A549 (cell line): Measurements from ENCODE around the gene FMNL2. TPM values are rescaled to one million over a fixed set of nuclear protein-coding genes. Genes with fewer than 3 reads are reported as not detected.
A peak's percentile ranks its signal among the peaks of the same experiment; 100 is the strongest.

Experiments
- ATAC-seq, 2 experiments: fragments of 200-7000 bp in 1 of 2; fragments of >200 bp in 1 of 2; cut with Nextera tagmentation in 1 of 2; cut with Tn5 transposase in 1 of 2; 3 replicates each; pipeline versions ENCODE4 v1.8.0 to v1.9.1; 2018 to 2020; ENCODE audit warnings: mild to moderate bottlenecking in 1 of 2, moderate library complexity in 1 of 2
- CTCF ChIA-PET: fragments of 300-600 bp; sonication (Branson Sonifier 250); formaldehyde crosslinking; extraction: SDS; loops from one replicate; lab custom pipeline; 2021; ENCODE audit warnings: antibody characterized with exemption, inconsistent platforms; lab: Yijun Ruan, JAX
- POLR2A ChIA-PET: fragments of 350-600 bp; formaldehyde crosslinking; extraction: SDS; loops from one replicate; lab custom pipeline; 2021; ENCODE audit warnings: antibody characterized with exemption, inconsistent platforms; lab: Yijun Ruan, JAX
- DNase-seq, 2 experiments: peaks; one replicate each; pipeline versions ENCODE4 v3.0.0 to v3.0.0-alpha.2; 2011 to 2016; ENCODE audit warnings: low read depth in 1 of 2, low spot score in 1 of 2
- FAIRE-seq: peaks from 2 replicates; lab custom pipeline; 2011; peaks lifted over from hg19 to GRCh38; lab: Jason Lieb, UNC
- H3K27ac ChIP-seq, 2 experiments: fragments of >200 bp; sonication (Bioruptor Twin); formaldehyde crosslinking; 3 replicates each; pipeline ENCODE4 v1.5.1; 2016 to 2017
- H3K4me1 ChIP-seq: fragments of >200 bp; sonication (Bioruptor Twin); formaldehyde crosslinking; 3 replicates; pipeline ENCODE4 v1.6.1; 2016
- H3K4me2 ChIP-seq: fragments of >200 bp; sonication (Bioruptor Twin); formaldehyde crosslinking; 3 replicates; pipeline ENCODE4 v1.6.1; 2016
- H3K4me3 ChIP-seq: fragments of >200 bp; sonication (Bioruptor Twin); formaldehyde crosslinking; 3 replicates; pipeline ENCODE4 v1.5.1; 2016
- H3K9me3 ChIP-seq: fragments of >200 bp; sonication (Bioruptor Twin); formaldehyde crosslinking; 3 replicates; pipeline ENCODE4 v1.6.1; 2016
- BCL3 ChIP-seq: fragments of >200 bp; sonication (Bioruptor Twin); formaldehyde crosslinking; IDR thresholded peaks from 3 replicates; pipeline ENCODE4 v1.6.1; 2016
- CBX8 ChIP-seq: fragments of 200-600 bp; sonication (generic); IDR thresholded peaks from 2 replicates; pipeline ENCODE4 v1.6.1; 2016
- CEBPB ChIP-seq, 2 experiments: fragments of >200 bp in 1 of 2; sonication (Bioruptor Twin) in 1 of 2; formaldehyde crosslinking in 1 of 2; IDR thresholded peaks; 2 replicates each; pipeline ENCODE4 v1.6.1; 2012 to 2016
- CHD2 ChIP-seq: fragments of 150-350 bp; IDR thresholded peaks from 2 replicates; pipeline ENCODE4 v1.6.1; 2014; ENCODE audit warnings: low read length; ENCODE audit not compliant: partially characterized antibody
- EHF ChIP-seq: fragments of 250-450 bp; sonication (Bioruptor Pico); IDR thresholded peaks from 2 replicates; pipeline ENCODE4 v1.5.0; 2020; ENCODE audit warnings: mild to moderate bottlenecking
- EHMT2 ChIP-seq: fragments of 200-600 bp; sonication (generic); IDR thresholded peaks from 2 replicates; pipeline ENCODE4 v1.6.1; 2016; ENCODE audit warnings: antibody characterized with exemption, low read depth, mild to moderate bottlenecking, moderate library complexity
- ESRRA ChIP-seq: fragments of 150-350 bp; IDR thresholded peaks from 2 replicates; pipeline ENCODE4 v1.6.1; 2014; ENCODE audit warnings: mild to moderate bottlenecking, low read length, borderline replicate concordance
- FOSL2 ChIP-seq, 2 experiments: fragments of 450-650 bp in 1 of 2; fragments of >200 bp in 1 of 2; sonication (Bioruptor Twin) in 1 of 2; formaldehyde crosslinking; IDR thresholded peaks; 2 replicates each; pipeline versions ENCODE4 v1.5.0 to v1.6.1; 2016 to 2020; ENCODE audit warnings: mild to moderate bottlenecking in 1 of 2, moderate library complexity in 1 of 2
- FOXS1 ChIP-seq: fragments of 250-450 bp; sonication (Bioruptor Pico); IDR thresholded peaks from 2 replicates; pipeline ENCODE4 v1.5.0; 2020; ENCODE audit warnings: mild to moderate bottlenecking, moderate library complexity
- GATA3 ChIP-seq: IDR thresholded peaks from 2 replicates; pipeline ENCODE4 v1.6.1; 2012; ENCODE audit warnings: borderline replicate concordance
- HDAC2 ChIP-seq: fragments of 200-600 bp; sonication (generic); IDR thresholded peaks from 2 replicates; pipeline ENCODE4 v1.6.1; 2016
- HES2 ChIP-seq: fragments of >200 bp; sonication (Bioruptor Twin); formaldehyde crosslinking; IDR thresholded peaks from 2 replicates; pipeline ENCODE4 v1.6.1; 2016
- HMGXB4 ChIP-seq: fragments of 250-450 bp; sonication (Bioruptor Pico); IDR thresholded peaks from 2 replicates; pipeline ENCODE4 v1.5.0; 2021; ENCODE audit warnings: mild to moderate bottlenecking, moderate library complexity, borderline replicate concordance
- HOXB5 ChIP-seq: fragments of 250-450 bp; sonication (Bioruptor Pico); IDR thresholded peaks from 2 replicates; pipeline ENCODE4 v1.5.0; 2020; ENCODE audit warnings: mild to moderate bottlenecking, moderate library complexity
- JUN ChIP-seq, 2 experiments: fragments of >200 bp; sonication (Bioruptor Twin); formaldehyde crosslinking; IDR thresholded peaks; 2 replicates in 1 of 2; 3 replicates in 1 of 2; pipeline ENCODE4 v1.6.1; 2016 to 2017
- JUNB ChIP-seq: fragments of >200 bp; sonication (Bioruptor Twin); formaldehyde crosslinking; IDR thresholded peaks from 2 replicates; pipeline ENCODE4 v1.6.1; 2016
- KDM1A ChIP-seq: fragments of 200-600 bp; sonication (generic); IDR thresholded peaks from 2 replicates; pipeline ENCODE4 v1.6.1; 2016; ENCODE audit warnings: low read depth, mild to moderate bottlenecking
- MAFK ChIP-seq: fragments of 450-650 bp; IDR thresholded peaks from 2 replicates; pipeline ENCODE4 v1.6.1; 2014; ENCODE audit not compliant: partially characterized antibody
- MAZ ChIP-seq: fragments of 150-350 bp; IDR thresholded peaks from 2 replicates; pipeline ENCODE4 v1.6.1; 2014; ENCODE audit warnings: antibody characterized with exemption, low read depth, low read length, borderline replicate concordance
- MYC ChIP-seq: IDR thresholded peaks from 2 replicates; pipeline ENCODE4 v1.6.1; 2012; ENCODE audit warnings: mild to moderate bottlenecking, inconsistent platforms, low read length, improper control_type of control experiment, borderline replicate concordance
- POLR2A ChIP-seq: IDR thresholded peaks from 2 replicates; pipeline ENCODE4 v1.6.1; 2012; ENCODE audit warnings: mild to moderate bottlenecking, low read length
- POLR2AphosphoS2 ChIP-seq: conservative IDR thresholded peaks from 2 replicates; pipeline ENCODE4 v1.6.1; 2012; ENCODE audit warnings: low read length, improper control_type of control experiment, inconsistent platforms
- RARB ChIP-seq: fragments of 250-450 bp; sonication (Bioruptor Pico); IDR thresholded peaks from 2 replicates; pipeline ENCODE4 v1.8.0; 2021; ENCODE audit warnings: mild to moderate bottlenecking, moderate library complexity
- REST ChIP-seq: fragments of 200-600 bp; sonication (generic); IDR thresholded peaks from 2 replicates; pipeline ENCODE4 v1.6.1; 2016; ENCODE audit warnings: antibody characterized with exemption, mild to moderate bottlenecking, moderate library complexity
- RFX5 ChIP-seq: fragments of 450-650 bp; IDR thresholded peaks from 2 replicates; pipeline ENCODE4 v1.7.1; 2014; ENCODE audit warnings: antibody characterized with exemption, mild to moderate bottlenecking, moderate library complexity
- RNF2 ChIP-seq: fragments of 200-600 bp; sonication (generic); IDR thresholded peaks from 2 replicates; pipeline ENCODE4 v1.6.1; 2016; ENCODE audit warnings: low read depth, mild to moderate bottlenecking, antibody characterized with exemption, moderate library complexity, borderline replicate concordance
- USF2 ChIP-seq: fragments of 450-650 bp; IDR thresholded peaks from 2 replicates; pipeline ENCODE4 v1.6.1; 2014; ENCODE audit warnings: antibody characterized with exemption
- ZFP36 ChIP-seq: fragments of 450-650 bp; IDR thresholded peaks from 2 replicates; pipeline ENCODE4 v1.6.1; 2014; ENCODE audit warnings: borderline replicate concordance; ENCODE audit not compliant: partially characterized antibody
- WGBS: methylation state at CpG from one replicate; pipeline ENCODE4 v1.1.6; 2017; ENCODE audit errors: missing lambda C conversion rate; 5-methylcytosine and 5-hydroxymethylcytosine counted together
- polyA plus RNA-seq, 4 experiments: library from polyadenylated mRNA; depleted of rRNA in 3 of 4; stranded (reverse); fragments of >200 nt; fragmentation: RNase III in 1 of 4; extraction: RNeasy Plus Mini Kit Qiagen cat#74134 plus additional on column Dnase treatment in 1 of 4; gene quantifications; 2 replicates in 3 of 4; 3 replicates in 1 of 4; pipeline ENCODE4 v1.2.3, GENCODE V29; 2011 to 2017

Gene FMNL2
- polyA plus RNA-seq, 2 of the 4 experiments (the other 2 are of a cell fraction): 27.9 to 36.5 TPM

GRCh38 chr2:152415796-152416195, 80.8 kb downstream of the FMNL2 start (continued):
- TF ChIP-seq REST (no peak), MAZ (no peak), GATA3 (no peak), JUN (IDR thresholded peaks at IDR 0.05) (no peak), EHMT2 (no peak), FOSL2 (IDR thresholded peaks at IDR 0.05) (no peak), FOSL2 (CRISPR knock-in tag; IDR thresholded peaks at IDR 0.05) (no peak), HES2 (no peak), ESRRA (no peak), POLR2AphosphoS2 (no peak), EHF (no peak)

- TF ChIP-seq CBX8 (no peak), ZFP36 (no peak), HOXB5 (no peak), FOXS1 (CRISPR knock-in tag) (no peak), CHD2 (no peak)
- TF ChIP-seq, all 56 proteins: peak for 0
- 71% methylated on average over 3 of the region's 3 CpGs for WGBS
- Histone ChIP-seq H3K4me3 (no peak overlapping the region), H3K9me3 (no peaks in the 10 kb centered on the region), H3K27ac (peak overlapping the region; percentile 26 to 65; a peak in 2 of 6 replicates), H3K4me2 (peak overlapping the region; percentile 3; the same call in 1 of the 3 replicates), H3K4me1 (peaks cover 83% of the 10 kb centered on the region)
- ChIA-PET CTCF (interaction anchor here (0.7 to 1.4 kb wide), 3 partner anchors 12 to 217 kb away, joined by 3 to 5 read pairs (median 4); no protein-coding TSS in a partner anchor), POLR2A (no interaction called here)
- DNase-seq (no peak), FAIRE-seq (no peak), ATAC-seq (no peak)
Observed at GRCh38 chr2:152418688-152419087, 83.7 kb downstream of the FMNL2 start.

- no peak for FAIRE-seq
- ChIA-PET CTCF (interaction anchor here (0.5 to 1.0 kb wide), 2 partner anchors 75 to 76 kb away, joined by 3 read pairs; no protein-coding TSS in a partner anchor), POLR2A (no interaction called here)
- 68% methylated on average over 2 of the region's 2 CpGs for WGBS
- Histone ChIP-seq H3K4me3 (no peak overlapping the region), H3K4me2 (peak overlapping the region; percentile 79), H3K4me1 (peaks cover 73% of the 10 kb centered on the region), H3K27ac (peak overlapping the region; percentile 90 to 91), H3K9me3 (no peaks in the 10 kb centered on the region)
- no peak for ATAC-seq
- no peak for TF ChIP-seq RFX5
- no peak for TF ChIP-seq MAFK
- no peak for TF ChIP-seq JUNB
- TF ChIP-seq KDM1A: no peak
- no peak for TF ChIP-seq RARB
- DNase-seq: no peak
Observed at GRCh38 chr2:152419944-152420343, 85.0 kb downstream of the FMNL2 start.

- H3K27ac ChIP-seq: peak overlapping the region; percentile 90 to 91
- POLR2A ChIA-PET: no interaction called here
- no peak for TF ChIP-seq HMGXB4 (CRISPR knock-in tag)
- no peak for TF ChIP-seq BCL3
- no peak for TF ChIP-seq POLR2A
- TF ChIP-seq USF2: no peak
- no peak for TF ChIP-seq MYC
- TF ChIP-seq RNF2: no peak
- TF ChIP-seq HDAC2: no peak
- no peak for TF ChIP-seq CEBPB (IDR thresholded peaks at IDR 0.05)
- no peak for TF ChIP-seq FOXS1 (CRISPR knock-in tag)
Observed at GRCh38 chr2:152420363-152420762, 85.4 kb downstream of the FMNL2 start.

More at GRCh38 chr2:152420363-152420762, 85.4 kb downstream of the FMNL2 start:
- FAIRE-seq: no peak
- Histone ChIP-seq H3K4me2 (peak overlapping the region; percentile 79), H3K9me3 (no peaks in the 10 kb centered on the region), H3K4me1 (peaks cover 73% of the 10 kb centered on the region), H3K4me3 (no peak overlapping the region)
- CTCF ChIA-PET: interaction anchor here (0.5 to 1.0 kb wide), 2 partner anchors 75 kb away, joined by 3 read pairs; no protein-coding TSS in a partner anchor
- no peak for DNase-seq
- ATAC-seq: peak; percentile 25 to 33; a peak in 5 of 6 replicates
- 73% methylated on average over 3 of the region's 3 CpGs for WGBS
